KOPT-K1 (cell line): Measurements from ENCODE around the gene ICOSLG.
"Not testable (repeated sequence)": the region's sequence is repeated elsewhere in the genome, so short reads cannot be mapped to it uniquely, and the experiment has no call there.

Source experiments
- H3K27ac ChIP-seq: fragments of 200-600 bp; sonication (generic); 2 replicates; pipeline ENCODE4 v1.5.1; 2016; ENCODE audit warnings: antibody characterized with exemption, mild to moderate bottlenecking, low read depth, low read length; ENCODE audit not compliant: poor library complexity, severe bottlenecking
- H3K36me3 ChIP-seq: fragments of 200-600 bp; sonication (generic); 2 replicates; pipeline ENCODE4 v1.5.1; 2017; ENCODE audit warnings: antibody characterized with exemption, mild to moderate bottlenecking, low read length, moderate library complexity; ENCODE audit not compliant: insufficient read depth
- H3K9me3 ChIP-seq: fragments of 200-600 bp; sonication (generic); 2 replicates; pipeline ENCODE4 v1.5.1; 2017; ENCODE audit warnings: antibody characterized with exemption, low read length, mild to moderate bottlenecking; ENCODE audit not compliant: insufficient read depth, poor library complexity, severe bottlenecking

ICOSLG gene

DNA sequence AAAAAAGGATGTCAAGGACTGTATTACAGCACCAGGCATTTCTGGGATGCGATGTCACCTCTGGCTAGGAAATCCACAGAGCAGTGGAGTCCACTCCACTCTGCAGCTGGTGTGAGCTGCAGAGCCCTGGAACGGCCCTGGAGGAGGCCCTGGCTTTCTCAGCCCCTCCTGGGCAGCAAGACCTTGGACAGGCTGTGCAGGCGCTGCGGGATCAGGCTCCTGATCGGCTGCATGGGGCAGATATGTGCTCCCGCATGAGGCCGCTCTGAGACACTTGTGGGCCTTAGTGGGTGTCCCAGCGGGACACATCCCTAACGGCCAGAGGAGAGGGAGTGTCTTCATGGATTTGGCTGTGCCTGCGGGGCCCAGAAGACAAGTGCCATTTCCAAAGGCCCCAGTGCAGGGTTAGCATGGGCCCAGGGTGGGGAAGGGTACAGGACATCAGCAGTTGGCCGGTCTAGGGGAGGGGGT lies 14.8 kb upstream of the ICOSLG start:
- no peaks in the 10 kb centered on the region for H3K36me3 ChIP-seq
- H3K9me3 ChIP-seq: no peaks in the 10 kb centered on the region
- no peak overlapping the region for H3K27ac ChIP-seq

GRCh38 chr21:44253832-44254710 lies 13.3 kb upstream of the ICOSLG start:
- no peaks in the 10 kb centered on the region for H3K36me3 ChIP-seq
- H3K27ac ChIP-seq: no peak overlapping the region
- no peaks in the 10 kb centered on the region for H3K9me3 ChIP-seq

- H3K36me3 ChIP-seq, H3K9me3 ChIP-seq, H3K27ac ChIP-seq: not testable (repeated sequence)
Observed at GRCh38 chr21:44249204-44250037, 8.7 kb upstream of the ICOSLG start.

DNA sequence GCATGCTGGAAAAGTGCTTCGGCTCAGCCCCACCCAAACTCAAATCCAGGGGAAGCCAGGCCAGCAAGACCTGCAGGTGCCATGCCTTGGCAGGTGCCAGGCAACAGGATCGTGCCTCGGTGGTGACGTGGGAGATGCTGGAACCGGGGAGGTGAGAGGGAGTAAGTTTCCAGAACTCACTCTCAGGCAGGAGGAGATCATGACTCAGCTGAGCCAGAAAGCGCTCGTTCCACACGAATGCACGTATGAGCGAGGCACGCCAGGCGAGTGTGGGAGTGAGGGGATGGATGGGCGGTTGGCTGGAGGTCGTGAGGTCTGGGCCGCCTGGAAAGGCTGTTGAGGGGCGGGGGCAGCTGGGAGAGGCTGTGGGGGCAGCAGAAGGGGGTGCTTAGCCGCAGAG lies 7.2 kb upstream of the ICOSLG start:
- H3K36me3 ChIP-seq, H3K27ac ChIP-seq, H3K9me3 ChIP-seq: not testable (repeated sequence)

DNA sequence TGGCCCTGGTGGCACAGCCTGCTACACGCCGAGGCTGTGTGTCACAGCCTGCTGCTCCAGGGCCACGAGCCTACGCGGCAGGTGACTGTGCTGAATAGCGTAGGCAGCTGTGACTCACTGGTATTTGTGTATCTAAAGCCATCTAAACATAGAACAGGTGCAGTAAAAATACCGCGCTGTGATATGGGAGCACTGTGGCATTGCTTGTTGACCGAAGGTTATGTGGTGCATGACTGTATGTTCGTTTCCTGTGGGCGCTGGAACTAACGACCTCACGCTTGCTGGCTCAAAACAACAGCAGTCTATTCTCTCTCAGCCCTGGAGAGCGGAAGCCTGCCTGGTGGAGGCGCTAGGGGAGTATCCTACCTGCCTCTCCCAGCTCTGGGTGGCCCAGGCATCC lies 3.2 kb upstream of the ICOSLG start:
- not testable (repeated sequence) for H3K9me3 ChIP-seq, H3K36me3 ChIP-seq, H3K27ac ChIP-seq

GRCh38 chr21:44241281-44241680 lies 538 bp upstream of the ICOSLG start:
- H3K27ac ChIP-seq, H3K36me3 ChIP-seq, H3K9me3 ChIP-seq: not testable (repeated sequence)

DNA sequence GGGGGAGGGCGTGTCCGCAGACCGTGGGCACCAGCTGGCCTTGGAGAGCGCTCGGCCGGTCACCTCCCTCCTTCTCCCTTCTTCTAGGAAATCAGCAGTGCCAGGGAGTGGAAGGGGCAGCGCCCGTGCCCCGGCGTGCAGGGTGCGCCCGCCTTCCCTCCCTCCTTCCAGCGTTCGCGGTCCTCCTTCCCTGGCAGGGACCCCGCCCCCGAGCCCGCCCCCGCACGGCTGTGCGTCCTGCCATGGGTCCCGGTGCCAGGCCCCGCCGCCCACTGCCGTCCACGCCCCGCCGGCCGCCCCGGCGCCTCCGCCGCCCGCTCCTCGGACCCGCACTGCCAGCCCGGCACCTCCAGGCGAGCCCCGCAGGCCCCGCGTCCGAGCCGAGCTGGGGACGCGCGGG lies 390 bp downstream of the ICOSLG start:
- H3K27ac ChIP-seq, H3K36me3 ChIP-seq, H3K9me3 ChIP-seq: not testable (repeated sequence)

- not testable (repeated sequence) for H3K27ac ChIP-seq, H3K9me3 ChIP-seq, H3K36me3 ChIP-seq
Observed at GRCh38 chr21:44229561-44229960, 11.2 kb downstream of the ICOSLG start.

- H3K9me3 ChIP-seq, H3K36me3 ChIP-seq, H3K27ac ChIP-seq: not testable (repeated sequence)
Observed at GRCh38 chr21:44228109-44228508, 12.6 kb downstream of the ICOSLG start.

DNA sequence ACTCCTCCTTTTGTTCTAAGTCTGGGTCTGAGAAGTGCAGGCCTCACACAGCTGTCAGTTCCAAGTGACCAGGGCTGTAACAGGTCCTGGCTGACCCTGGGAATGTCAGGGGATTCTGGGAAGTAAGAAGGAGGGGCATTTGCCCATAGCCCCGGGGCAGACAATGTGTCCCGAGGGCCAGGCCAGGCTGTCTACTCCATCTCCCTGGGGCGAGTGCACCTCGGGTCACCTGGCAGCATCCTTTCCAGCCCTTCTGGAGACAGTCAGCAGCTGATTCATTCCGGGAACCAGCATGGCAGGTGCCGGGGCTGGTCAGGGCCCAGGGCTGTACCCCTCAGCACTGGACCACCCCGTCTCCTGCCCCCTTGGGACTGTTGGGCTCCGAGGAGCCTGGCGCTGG lies 13.1 kb downstream of the ICOSLG start:
- H3K9me3 ChIP-seq, H3K36me3 ChIP-seq, H3K27ac ChIP-seq: not testable (repeated sequence)

DNA sequence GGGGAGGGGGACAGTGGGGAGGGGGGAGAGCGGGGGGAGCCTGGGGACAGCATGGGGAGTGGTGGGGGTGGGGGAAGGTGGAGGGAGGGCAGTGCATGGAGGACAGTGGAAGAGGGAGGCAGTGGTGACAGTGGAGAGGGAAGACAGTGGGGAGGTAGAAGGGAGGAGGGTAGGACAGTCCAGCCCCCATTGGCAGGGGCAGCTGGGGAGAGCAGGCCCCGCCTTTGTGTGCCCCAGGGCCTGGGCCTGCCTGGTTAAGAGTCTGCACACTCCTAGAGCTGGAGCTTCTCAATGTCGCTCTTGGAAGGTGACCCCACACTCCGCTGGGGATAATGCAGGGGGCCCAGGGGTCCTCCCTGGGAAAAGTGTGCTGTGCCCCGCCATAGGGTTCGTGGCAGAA lies 15.1 kb downstream of the ICOSLG start:
- H3K9me3 ChIP-seq, H3K27ac ChIP-seq, H3K36me3 ChIP-seq: not testable (repeated sequence)

GRCh38 chr21:44223334-44223733 lies 17.4 kb downstream of the ICOSLG start:
- not testable (repeated sequence) for H3K9me3 ChIP-seq, H3K36me3 ChIP-seq, H3K27ac ChIP-seq

- H3K36me3 ChIP-seq, H3K9me3 ChIP-seq, H3K27ac ChIP-seq: not testable (repeated sequence)
Observed at GRCh38 chr21:44220674-44221073, 20.1 kb downstream of the ICOSLG start.

DNA sequence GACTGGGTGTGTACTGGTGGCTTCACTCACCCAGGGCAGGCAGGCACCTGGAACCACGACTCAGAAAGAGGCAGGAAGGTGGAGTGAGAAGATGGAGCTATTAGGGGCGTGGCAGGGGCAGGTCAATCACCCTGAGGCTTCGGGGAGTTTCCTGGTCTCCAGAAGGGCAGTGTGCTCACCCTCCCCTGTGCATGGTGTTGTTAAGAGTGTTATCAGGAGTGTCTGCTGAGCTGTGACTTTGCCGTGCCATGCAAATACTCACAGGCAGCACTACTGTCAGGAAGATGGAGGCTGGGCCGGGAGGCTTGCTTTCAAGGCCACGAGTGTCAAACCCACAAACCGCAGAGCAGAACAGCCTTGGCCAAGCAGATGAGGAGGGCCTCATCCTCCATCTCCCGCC lies 22.3 kb downstream of the ICOSLG start:
- H3K36me3 ChIP-seq, H3K9me3 ChIP-seq, H3K27ac ChIP-seq: not testable (repeated sequence)

DNA sequence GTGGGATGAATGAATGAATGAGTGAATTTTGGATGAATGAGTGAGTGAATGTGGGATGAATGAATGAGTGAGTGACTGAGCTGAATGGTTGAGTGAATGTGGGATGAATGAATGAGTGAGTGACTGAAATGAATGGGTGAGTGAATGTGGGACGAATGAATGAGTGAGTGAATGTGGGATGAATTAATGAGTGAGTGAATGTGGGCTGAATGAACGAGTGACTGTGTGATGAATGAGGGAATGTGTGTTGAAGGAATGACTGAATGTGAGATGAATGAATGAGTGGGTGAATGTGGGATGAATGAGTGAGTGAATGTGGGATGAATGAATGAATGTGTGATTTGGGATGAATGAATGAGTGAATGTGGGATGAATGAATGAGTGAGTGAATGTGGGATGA lies 28.8 kb downstream of the ICOSLG start:
- H3K36me3 ChIP-seq, H3K27ac ChIP-seq, H3K9me3 ChIP-seq: not testable (repeated sequence)

DNA sequence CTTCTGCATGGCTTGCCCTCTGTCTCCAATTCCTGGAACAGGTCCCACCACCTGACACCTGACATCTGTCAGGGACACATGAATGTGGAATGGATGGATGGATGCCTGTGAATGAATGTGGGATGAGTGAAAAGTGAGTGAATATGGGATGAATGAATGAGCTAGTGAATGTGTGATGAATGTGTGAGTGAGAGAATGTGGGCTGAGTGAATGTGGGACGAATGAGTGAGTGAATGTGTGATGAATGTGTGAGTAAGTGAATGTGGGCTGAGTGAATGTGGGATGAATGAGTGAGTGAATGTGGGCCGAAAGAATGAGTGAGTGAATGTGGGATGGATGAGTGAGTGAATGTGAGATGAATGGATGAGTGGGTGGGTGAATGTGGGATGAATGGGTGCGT lies 29.2 kb downstream of the ICOSLG start:
- H3K9me3 ChIP-seq, H3K27ac ChIP-seq, H3K36me3 ChIP-seq: not testable (repeated sequence)
